H9 (cell line): ENCODE results near the gene NHERF1. TPM values are rescaled to one million over a fixed set of nuclear protein-coding genes. Genes with fewer than 3 reads are reported as not detected.

Experiments used
- DNase-seq: peaks from one replicate; pipeline ENCODE4 v3.0.0-alpha.2; 2017
- H2AFZ ChIP-seq: one replicate; pipeline ENCODE4 v1.6.1; 2013; ENCODE audit warnings: mild to moderate bottlenecking, low read length, control low read depth, moderate library complexity
- H2AK5ac ChIP-seq: 2 replicates; pipeline ENCODE4 v1.6.1; 2013; ENCODE audit warnings: low read length, control low read depth, mixed read lengths; ENCODE audit not compliant: insufficient read length
- H2BK120ac ChIP-seq: one replicate; pipeline ENCODE4 v1.6.1; 2013; ENCODE audit warnings: low read depth, mild to moderate bottlenecking, low read length, control low read depth, inconsistent platforms; ENCODE audit not compliant: poor library complexity, severe bottlenecking
- H2BK12ac ChIP-seq: 2 replicates; pipeline ENCODE4 v1.6.1; 2013; ENCODE audit warnings: low read length, control low read depth, mixed read lengths, low read depth; ENCODE audit not compliant: insufficient read length
- H2BK15ac ChIP-seq: 2 replicates; pipeline ENCODE4 v1.6.1; 2013; ENCODE audit warnings: low read depth, low read length, control low read depth
- H2BK20ac ChIP-seq: one replicate; pipeline ENCODE4 v1.6.1; 2013; ENCODE audit warnings: low read depth, mild to moderate bottlenecking, low read length, control low read depth, inconsistent platforms; ENCODE audit not compliant: poor library complexity, severe bottlenecking
- H2BK5ac ChIP-seq: 2 replicates; pipeline ENCODE4 v1.6.1; 2013; ENCODE audit warnings: low read length, control low read depth, mixed read lengths; ENCODE audit not compliant: insufficient read length
- H3K14ac ChIP-seq: 2 replicates; pipeline ENCODE4 v1.6.1; 2013; ENCODE audit warnings: low read length, control low read depth; ENCODE audit not compliant: insufficient read depth
- H3K18ac ChIP-seq: 2 replicates; pipeline ENCODE4 v1.6.1; 2013; ENCODE audit warnings: low read depth, mild to moderate bottlenecking, mixed read lengths, low read length, control low read depth; ENCODE audit not compliant: insufficient read length
- H3K23ac ChIP-seq: 2 replicates; pipeline ENCODE4 v1.6.1; 2013; ENCODE audit warnings: low read length, control low read depth, mixed read lengths, low read depth; ENCODE audit not compliant: insufficient read length
- H3K23me2 ChIP-seq: 2 replicates; pipeline ENCODE4 v1.6.1; 2013; ENCODE audit warnings: low read depth, mild to moderate bottlenecking, mixed read lengths, low read length, control low read depth; ENCODE audit not compliant: insufficient read length, poor library complexity, severe bottlenecking
- H3K27ac ChIP-seq: 2 replicates; pipeline ENCODE4 v1.5.1; 2013; ENCODE audit warnings: low read length, control low read depth, mixed read lengths, low read depth; ENCODE audit not compliant: insufficient read length
- H3K27me3 ChIP-seq: 2 replicates; pipeline ENCODE4 v1.6.1; 2013; ENCODE audit warnings: low read length, control low read depth, inconsistent platforms; ENCODE audit not compliant: insufficient read depth
- H3K4ac ChIP-seq: 2 replicates; pipeline ENCODE4 v1.6.1; 2013; ENCODE audit warnings: low read depth, mild to moderate bottlenecking, control low read depth, inconsistent platforms, low read length, moderate library complexity
- H3K4me1 ChIP-seq: 2 replicates; pipeline ENCODE4 v1.6.1; 2013; ENCODE audit warnings: low read length, control low read depth, inconsistent platforms; ENCODE audit not compliant: insufficient read depth
- H3K4me2 ChIP-seq: 2 replicates; pipeline ENCODE4 v1.6.1; 2013; ENCODE audit warnings: low read length, control low read depth, mixed read lengths; ENCODE audit not compliant: insufficient read length, insufficient read depth
- H3K56ac ChIP-seq: 2 replicates; pipeline ENCODE4 v1.6.1; 2013; ENCODE audit warnings: low read depth, mild to moderate bottlenecking, mixed read lengths, low read length, control low read depth; ENCODE audit not compliant: insufficient read length
- H3K79me1 ChIP-seq: 2 replicates; pipeline ENCODE4 v1.6.1; 2013; ENCODE audit warnings: low read depth, mild to moderate bottlenecking, moderate library complexity, low read length, control low read depth, inconsistent platforms; ENCODE audit not compliant: insufficient read depth, poor library complexity, severe bottlenecking
- H3K79me2 ChIP-seq: 2 replicates; pipeline ENCODE4 v1.6.1; 2013; ENCODE audit warnings: low read length, control low read depth, inconsistent platforms; ENCODE audit not compliant: insufficient read depth
- H3K9ac ChIP-seq: 2 replicates; pipeline ENCODE4 v1.6.1; 2013; ENCODE audit warnings: low read length, control low read depth, mixed read lengths; ENCODE audit not compliant: insufficient read length; ENCODE audit errors: extremely low read depth
- H3K9me3 ChIP-seq: one replicate; pipeline ENCODE4 v1.6.1; 2013; ENCODE audit warnings: low read depth, low read length, inconsistent platforms; ENCODE audit not compliant: control insufficient read depth
- H3T11ph ChIP-seq: one replicate; pipeline ENCODE4 v1.6.1; 2013; ENCODE audit warnings: mild to moderate bottlenecking, low read length, control low read depth, inconsistent platforms
- H4K20me1 ChIP-seq: one replicate; pipeline ENCODE4 v1.6.1; 2013; ENCODE audit not compliant: control insufficient read depth, insufficient read length, insufficient read depth
- H4K5ac ChIP-seq: 2 replicates; pipeline ENCODE4 v1.6.1; 2013; ENCODE audit warnings: low read depth, mild to moderate bottlenecking, mixed read lengths, low read length, control low read depth; ENCODE audit not compliant: insufficient read length
- H4K8ac ChIP-seq: replicated peaks from 2 replicates; pipeline ENCODE4 v1.6.1; 2013; ENCODE audit warnings: low read length, control low read depth, mixed read lengths, low read depth; ENCODE audit not compliant: insufficient read length
- H4K91ac ChIP-seq: 2 replicates; pipeline ENCODE4 v1.6.1; 2013; ENCODE audit warnings: low read depth, mild to moderate bottlenecking, moderate library complexity, mixed read lengths, low read length, control low read depth; ENCODE audit not compliant: insufficient read length
- H3K27ac Mint-ChIP-seq, 3 experiments: 2 replicates in 2 of 3; 3 replicates in 1 of 3; pipeline ENCODE4 v1.8.0; 2020 to 2021; ENCODE audit warnings: mixed read lengths in 3 of 3, mild to moderate bottlenecking in 1 of 3, moderate library complexity in 1 of 3
- H3K27me3 Mint-ChIP-seq: 2 replicates; pipeline ENCODE4 v1.8.0; 2021; ENCODE audit warnings: low read depth, mild to moderate bottlenecking, moderate library complexity, mixed read lengths
- H3K36me3 Mint-ChIP-seq, 3 experiments: 2 replicates in 2 of 3; 3 replicates in 1 of 3; pipeline ENCODE4 v1.8.0; 2020 to 2021; ENCODE audit warnings: low read depth in 3 of 3, mixed read lengths in 3 of 3; ENCODE audit not compliant: insufficient read depth in 1 of 3
- H3K4me1 Mint-ChIP-seq, 2 experiments: 2 replicates each; pipeline ENCODE4 v1.8.0; 2020; ENCODE audit warnings: mixed read lengths in 2 of 2
- H3K4me3 Mint-ChIP-seq, 2 experiments: 2 replicates in 1 of 2; 3 replicates in 1 of 2; pipeline ENCODE4 v1.8.0; 2020 to 2021; ENCODE audit warnings: mild to moderate bottlenecking in 2 of 2, mixed read lengths in 2 of 2, moderate library complexity in 1 of 2
- H3K9me3 Mint-ChIP-seq, 2 experiments: 2 replicates in 1 of 2; 3 replicates in 1 of 2; pipeline ENCODE4 v1.8.0; 2020; ENCODE audit warnings: mild to moderate bottlenecking in 2 of 2, mixed read lengths in 2 of 2, moderate library complexity in 1 of 2
- WGBS: extraction: QIAGEN DNeasy Blood & Tissue Kit; methylation state at CpG from one replicate; pipeline ENCODE4 v1.1.7; 2013; ENCODE audit warnings: missing lambda C conversion rate, low lambda C conversion rate, mixed read lengths; ENCODE audit not compliant: insufficient read length; ENCODE audit errors: extremely low coverage; 5-methylcytosine and 5-hydroxymethylcytosine counted together
- total RNA-seq: library from RNA; stranded (reverse); gene quantifications from 2 replicates; pipeline ENCODE4 v1.2.1, GENCODE V29; 2021
- TF ChIP-seq, protein P1 (sequence below): fragments of 200-600 bp; sonication (generic); conservative IDR thresholded peaks from 3 replicates; pipeline ENCODE4 v1.8.0; 2021; ENCODE audit warnings: antibody characterized with exemption, mild to moderate bottlenecking

Gene NHERF1
- total RNA-seq, 1 experiment from 2014 or later = 74.4 TPM

DNA sequence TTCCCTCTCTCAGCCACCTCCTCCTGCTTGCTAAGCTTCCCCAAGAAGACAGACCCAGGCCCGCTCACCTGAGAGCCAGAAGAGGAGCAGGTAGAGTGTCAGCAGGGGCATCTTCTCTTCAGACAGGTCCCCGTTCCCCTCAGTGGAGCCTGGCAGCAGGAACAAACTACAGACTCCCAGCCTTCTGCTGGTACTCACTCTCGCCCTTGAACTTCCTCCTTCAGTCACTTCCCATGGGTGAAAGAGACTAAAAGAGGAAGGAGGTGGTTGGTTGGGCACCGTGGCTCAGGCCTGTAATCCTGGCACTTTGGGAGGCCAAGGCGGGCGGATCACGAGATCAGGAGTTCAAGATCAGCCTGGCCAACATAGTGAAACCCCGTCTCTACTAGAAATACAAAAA, 35.7 kb upstream of the NHERF1 start, which contains the start of gene CD300LF:
CD300LF (minus strand) TSS at position 168 of the 400 bp plus-strand sequence; CDS start at position 111, 57 bp downstream.
- H2BK12ac ChIP-seq = no peak within 1 kb of the TSS

More for the DNA sequence above, 35.7 kb upstream of the NHERF1 start, which contains the start of gene CD300LF:
- no peaks in the 10 kb centered on the region for H3K9me3 ChIP-seq
- no peak within 1 kb of the TSS for H3K56ac ChIP-seq
- no peak within 1 kb of the TSS for H4K8ac ChIP-seq
- no peak within 1 kb of the TSS for H3K4me2 ChIP-seq
- no peak within 1 kb of the TSS for H3K27ac ChIP-seq
- H3K79me2 ChIP-seq = no peaks in the 10 kb centered on the region
- no peak within 1 kb of the TSS for H3K23ac ChIP-seq
- no peak within 1 kb of the TSS for H3K4me3 Mint-ChIP-seq
- no peak within 1 kb of the TSS for H3K18ac ChIP-seq
- H3T11ph ChIP-seq = no peak within 1 kb of the TSS
- H3K4me1 ChIP-seq = no peaks in the 10 kb centered on the region
- DNase-seq = no peak
- H3K23me2 ChIP-seq = no peaks in the 10 kb centered on the region
- WGBS = no CpG with 5 or more reads among the region's 8 CpGs
- H2BK20ac ChIP-seq = no peak within 1 kb of the TSS
- H3K27me3 Mint-ChIP-seq = peaks cover 28% of the 10 kb centered on the region
- peaks cover 0 to 5% of the 10 kb centered on the region in 2 experiments; a peak in 1 of 4 replicates for H3K4me1 Mint-ChIP-seq
- no peak within 1 kb of the TSS for H3K14ac ChIP-seq
- no peaks in the 10 kb centered on the region for H4K20me1 ChIP-seq
- H3K9ac ChIP-seq = no peak within 1 kb of the TSS
- no peaks in the 10 kb centered on the region for H3K79me1 ChIP-seq
- TF ChIP-seq, protein P1, sequence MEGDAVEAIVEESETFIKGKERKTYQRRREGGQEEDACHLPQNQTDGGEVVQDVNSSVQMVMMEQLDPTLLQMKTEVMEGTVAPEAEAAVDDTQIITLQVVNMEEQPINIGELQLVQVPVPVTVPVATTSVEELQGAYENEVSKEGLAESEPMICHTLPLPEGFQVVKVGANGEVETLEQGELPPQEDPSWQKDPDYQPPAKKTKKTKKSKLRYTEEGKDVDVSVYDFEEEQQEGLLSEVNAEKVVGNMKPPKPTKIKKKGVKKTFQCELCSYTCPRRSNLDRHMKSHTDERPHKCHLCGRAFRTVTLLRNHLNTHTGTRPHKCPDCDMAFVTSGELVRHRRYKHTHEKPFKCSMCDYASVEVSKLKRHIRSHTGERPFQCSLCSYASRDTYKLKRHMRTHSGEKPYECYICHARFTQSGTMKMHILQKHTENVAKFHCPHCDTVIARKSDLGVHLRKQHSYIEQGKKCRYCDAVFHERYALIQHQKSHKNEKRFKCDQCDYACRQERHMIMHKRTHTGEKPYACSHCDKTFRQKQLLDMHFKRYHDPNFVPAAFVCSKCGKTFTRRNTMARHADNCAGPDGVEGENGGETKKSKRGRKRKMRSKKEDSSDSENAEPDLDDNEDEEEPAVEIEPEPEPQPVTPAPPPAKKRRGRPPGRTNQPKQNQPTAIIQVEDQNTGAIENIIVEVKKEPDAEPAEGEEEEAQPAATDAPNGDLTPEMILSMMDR = no peak
- no peak within 1 kb of the TSS for H4K5ac ChIP-seq
- no peak within 1 kb of the TSS for H2AFZ ChIP-seq
- no peaks in the 10 kb centered on the region for H3K9me3 Mint-ChIP-seq
- no peaks in the 10 kb centered on the region for H3K36me3 Mint-ChIP-seq
- no peak within 1 kb of the TSS for H2BK15ac ChIP-seq
- no peak within 1 kb of the TSS for H2AK5ac ChIP-seq
- H3K27ac Mint-ChIP-seq = no peak within 1 kb of the TSS
- no peaks in the 10 kb centered on the region for H3K27me3 ChIP-seq
- H4K91ac ChIP-seq = no peak within 1 kb of the TSS
- H3K4ac ChIP-seq = no peak within 1 kb of the TSS
- H2BK120ac ChIP-seq = no peak within 1 kb of the TSS
- no peak within 1 kb of the TSS for H2BK5ac ChIP-seq
